GM12874 (cell line): ENCODE results near the gene PLA2G4E.

Experiments
- CTCF ChIP-seq: IDR thresholded peaks from 2 replicates; pipeline ENCODE4 v1.5.1; 2011; ENCODE audit warnings: low read depth, mild to moderate bottlenecking, control low read depth, low read length, moderate library complexity; ENCODE audit not compliant: insufficient read depth

Gene PLA2G4E

GRCh38 chr15:42050484-42051255, 29.8 kb upstream of the PLA2G4E start:
- no peak for TF ChIP-seq CTCF

- no peak for TF ChIP-seq CTCF
Observed at GRCh38 chr15:42048821-42049200, 28.0 kb upstream of the PLA2G4E start.

GRCh38 chr15:42048080-42048820, 27.4 kb upstream of the PLA2G4E start:
- TF ChIP-seq CTCF: no peak

GRCh38 chr15:42046597-42046996, 25.8 kb upstream of the PLA2G4E start:
- TF ChIP-seq CTCF: no peak

GRCh38 chr15:42045211-42045615, 24.4 kb upstream of the PLA2G4E start:
- TF ChIP-seq CTCF: no peak

- TF ChIP-seq CTCF: no peak
Observed at GRCh38 chr15:42042602-42043400, 22.0 kb upstream of the PLA2G4E start.

GRCh38 chr15:42038401-42038800, 17.6 kb upstream of the PLA2G4E start:
- TF ChIP-seq CTCF: no peak
